ENCODE data around the gene INTS11.
"Not testable (repeated sequence)": the region's sequence is repeated elsewhere in the genome, so short reads cannot be mapped to it uniquely, and the experiment has no call there.

GRCh38 chr1:1316199-1316598 lies 8.3 kb downstream of the INTS11 start:
- TF ChIP-seq POLR2AphosphoS5 (IDR thresholded peaks at IDR 0.05); CTCF (IDR thresholded peaks at IDR 0.05 in 8 of 11, conservative IDR thresholded peaks at IDR 0.05 in 3 of 11): not testable (repeated sequence)
